ENCODE measurements around the gene TRH.
"Not testable (repeated sequence)": the region's sequence is repeated elsewhere in the genome, so short reads cannot be mapped to it uniquely, and the experiment has no call there.

The TRH gene

DNA sequence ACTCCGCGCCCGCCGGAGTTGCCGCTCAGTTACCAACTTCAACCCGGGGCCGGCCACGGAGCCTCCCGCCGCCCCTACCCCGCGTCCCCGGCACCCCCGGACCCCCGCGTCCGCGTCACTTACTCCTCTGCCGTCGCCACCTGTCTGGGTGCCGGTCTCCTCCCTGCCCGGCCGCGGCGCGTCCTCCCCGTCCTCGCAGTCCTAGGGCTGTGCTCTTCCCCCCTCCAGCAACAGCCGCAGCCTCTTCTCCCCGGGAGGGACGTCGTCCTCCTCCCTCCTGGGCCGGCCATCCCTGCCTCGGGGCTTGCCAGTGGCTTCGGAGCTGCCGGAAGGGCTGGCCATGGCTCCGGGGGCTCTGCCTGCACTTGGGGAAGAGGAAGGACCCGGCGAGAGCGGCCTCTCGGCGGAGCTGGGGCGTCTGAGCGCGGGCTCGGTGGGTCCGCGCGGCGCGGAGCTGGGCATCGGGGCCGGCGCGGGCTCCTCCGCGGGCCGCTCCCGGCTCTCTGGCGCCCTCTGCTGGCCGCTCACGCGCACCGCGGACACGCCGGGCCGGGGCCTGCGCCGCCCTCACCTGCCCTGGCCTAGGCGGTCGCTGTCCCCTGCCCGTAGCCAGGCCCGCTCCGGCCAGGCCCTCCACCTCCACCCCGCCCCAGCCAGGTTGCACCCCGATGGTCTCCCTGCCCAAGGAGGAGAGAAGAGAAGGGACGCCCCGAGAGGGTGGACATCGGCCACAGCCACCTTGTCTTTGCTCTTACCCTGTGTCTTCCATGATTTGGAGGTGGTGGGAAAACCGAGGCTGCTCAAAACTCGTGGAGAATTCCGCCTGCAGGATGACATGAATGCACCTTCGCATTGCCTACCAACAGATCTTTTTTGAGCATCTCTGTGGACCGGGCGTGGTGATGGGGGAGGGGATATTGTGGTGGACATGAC is 28.4 kb downstream of the TRH start:
- DNase-seq = peak; percentile 85
- not testable (repeated sequence) for H3K9me3 Mint-ChIP-seq; H3K27ac Mint-ChIP-seq; H3K36me3 Mint-ChIP-seq (ENCODE audit: low read depth)
- H3K4me1 Mint-ChIP-seq = peaks cover 22% of the 10 kb centered on the region
- H3K4me3 Mint-ChIP-seq = peak overlapping the region; percentile 54
- peaks cover 80% of the 10 kb centered on the region for H3K27me3 Mint-ChIP-seq (ENCODE audit: low read depth, poor library complexity)
- TF ChIP-seq, protein P1, sequence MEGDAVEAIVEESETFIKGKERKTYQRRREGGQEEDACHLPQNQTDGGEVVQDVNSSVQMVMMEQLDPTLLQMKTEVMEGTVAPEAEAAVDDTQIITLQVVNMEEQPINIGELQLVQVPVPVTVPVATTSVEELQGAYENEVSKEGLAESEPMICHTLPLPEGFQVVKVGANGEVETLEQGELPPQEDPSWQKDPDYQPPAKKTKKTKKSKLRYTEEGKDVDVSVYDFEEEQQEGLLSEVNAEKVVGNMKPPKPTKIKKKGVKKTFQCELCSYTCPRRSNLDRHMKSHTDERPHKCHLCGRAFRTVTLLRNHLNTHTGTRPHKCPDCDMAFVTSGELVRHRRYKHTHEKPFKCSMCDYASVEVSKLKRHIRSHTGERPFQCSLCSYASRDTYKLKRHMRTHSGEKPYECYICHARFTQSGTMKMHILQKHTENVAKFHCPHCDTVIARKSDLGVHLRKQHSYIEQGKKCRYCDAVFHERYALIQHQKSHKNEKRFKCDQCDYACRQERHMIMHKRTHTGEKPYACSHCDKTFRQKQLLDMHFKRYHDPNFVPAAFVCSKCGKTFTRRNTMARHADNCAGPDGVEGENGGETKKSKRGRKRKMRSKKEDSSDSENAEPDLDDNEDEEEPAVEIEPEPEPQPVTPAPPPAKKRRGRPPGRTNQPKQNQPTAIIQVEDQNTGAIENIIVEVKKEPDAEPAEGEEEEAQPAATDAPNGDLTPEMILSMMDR (IDR thresholded peaks at IDR 0.05) = peak; percentile 28

DNA sequence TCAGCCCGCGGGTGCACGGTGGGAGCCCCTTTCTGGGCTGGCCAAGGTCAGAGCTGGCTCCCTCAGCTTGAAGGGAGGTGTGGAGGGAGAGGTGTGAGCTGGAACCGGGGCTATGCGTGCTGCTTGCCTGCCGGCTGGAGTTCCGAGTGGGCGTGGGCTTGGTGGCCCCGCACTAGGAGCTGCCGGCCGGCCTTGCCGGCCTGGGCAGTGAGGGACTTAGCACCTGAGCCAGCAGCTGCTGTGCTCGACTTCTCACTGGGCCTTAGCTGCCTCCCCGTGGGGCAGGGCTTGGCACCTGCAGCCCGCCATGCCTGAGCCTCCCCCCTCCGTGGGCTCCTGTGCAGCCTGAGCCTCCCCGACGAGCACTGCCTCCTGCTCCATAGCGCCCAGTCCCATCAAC is 36.0 kb downstream of the TRH start:
- no peaks in the 10 kb centered on the region for H3K9me3 Mint-ChIP-seq
- H3K4me1 Mint-ChIP-seq = peaks cover 5% of the 10 kb centered on the region
- H3K4me3 Mint-ChIP-seq = no peak overlapping the region
- H3K36me3 Mint-ChIP-seq (ENCODE audit: low read depth) = no peaks in the 10 kb centered on the region
- DNase-seq = no peak
- H3K27me3 Mint-ChIP-seq (ENCODE audit: low read depth, poor library complexity) = peaks cover 31% of the 10 kb centered on the region
- H3K27ac Mint-ChIP-seq = no peak overlapping the region
- TF ChIP-seq, protein P1 (IDR thresholded peaks at IDR 0.05) = no peak

DNA sequence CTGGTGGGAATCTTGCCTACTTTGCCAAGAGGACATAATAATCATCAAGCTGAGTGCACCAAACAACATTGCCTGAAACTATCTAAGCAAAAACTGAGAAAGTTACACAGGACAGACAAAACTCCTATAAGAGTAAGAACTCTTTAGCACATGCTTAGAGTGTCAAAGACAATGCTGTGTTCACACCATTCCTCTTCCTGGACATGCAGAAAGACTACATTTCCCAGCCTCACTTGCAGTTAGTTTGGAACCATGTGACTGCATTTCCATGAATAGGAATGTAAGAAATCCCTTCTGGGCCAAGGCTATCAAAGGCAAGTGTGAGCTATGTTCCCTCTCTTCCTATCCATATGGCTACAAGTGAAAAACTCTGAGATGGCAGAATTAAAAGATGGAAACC is 37.6 kb downstream of the TRH start:
- peaks cover 23% of the 10 kb centered on the region for H3K27me3 Mint-ChIP-seq (ENCODE audit: low read depth, poor library complexity)
- H3K4me3 Mint-ChIP-seq; H3K9me3 Mint-ChIP-seq; DNase-seq; H3K4me1 Mint-ChIP-seq; H3K36me3 Mint-ChIP-seq (ENCODE audit: low read depth); H3K27ac Mint-ChIP-seq: not testable (repeated sequence)

DNA sequence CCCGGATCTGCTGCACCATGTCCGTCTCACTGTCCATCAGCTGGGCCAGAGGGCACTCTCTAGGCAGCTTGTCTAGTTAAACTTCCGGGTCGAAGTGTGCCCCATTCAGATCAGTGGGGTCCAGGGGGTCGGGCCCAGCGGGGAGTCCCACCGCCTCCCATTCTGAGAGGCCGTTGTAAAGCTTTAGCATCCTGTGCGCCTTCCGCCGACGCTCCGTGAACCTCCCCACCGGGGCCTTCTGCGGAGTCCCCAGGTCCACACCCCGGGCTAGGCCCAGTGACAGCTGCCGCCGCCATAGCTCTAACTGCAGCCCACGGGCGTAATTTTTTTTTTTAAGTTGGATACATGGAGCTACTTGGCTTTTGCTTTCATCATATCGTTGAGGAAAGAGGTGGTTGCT is 38.7 kb downstream of the TRH start:
- not testable (repeated sequence) for H3K4me3 Mint-ChIP-seq; H3K27ac Mint-ChIP-seq; DNase-seq; H3K4me1 Mint-ChIP-seq; H3K9me3 Mint-ChIP-seq; H3K36me3 Mint-ChIP-seq (ENCODE audit: low read depth)
- peaks cover 21% of the 10 kb centered on the region for H3K27me3 Mint-ChIP-seq (ENCODE audit: low read depth, poor library complexity)

DNA sequence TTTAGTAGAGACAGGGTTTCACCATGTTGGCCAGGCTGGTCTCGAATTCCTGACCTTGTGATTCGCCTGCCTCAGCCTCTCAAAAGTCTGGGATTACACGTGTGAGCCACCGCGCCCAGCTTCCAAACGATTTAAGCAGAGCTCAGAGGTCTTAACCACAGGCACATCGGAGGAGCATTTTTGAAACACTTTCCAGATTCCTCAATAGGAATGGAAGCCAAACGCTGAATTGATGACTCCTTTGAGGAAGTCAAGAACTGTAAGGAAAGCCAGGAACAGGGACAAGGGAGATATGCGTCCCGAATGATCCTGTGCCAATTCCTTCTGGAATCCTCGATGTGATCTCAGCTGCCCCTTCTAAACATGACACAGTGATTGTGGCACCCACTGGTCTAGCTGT is 40.0 kb downstream of the TRH start:
- Mint-ChIP-seq H3K4me3 (no peak overlapping the region), H3K27me3 (ENCODE audit: low read depth, poor library complexity) (peaks cover 15% of the 10 kb centered on the region), H3K27ac (no peak overlapping the region), H3K36me3 (ENCODE audit: low read depth) (no peaks in the 10 kb centered on the region), H3K9me3 (no peaks in the 10 kb centered on the region), H3K4me1 (no peaks in the 10 kb centered on the region)
- no peak for DNase-seq
- TF ChIP-seq, protein P1 (IDR thresholded peaks at IDR 0.05) = no peak

DNA sequence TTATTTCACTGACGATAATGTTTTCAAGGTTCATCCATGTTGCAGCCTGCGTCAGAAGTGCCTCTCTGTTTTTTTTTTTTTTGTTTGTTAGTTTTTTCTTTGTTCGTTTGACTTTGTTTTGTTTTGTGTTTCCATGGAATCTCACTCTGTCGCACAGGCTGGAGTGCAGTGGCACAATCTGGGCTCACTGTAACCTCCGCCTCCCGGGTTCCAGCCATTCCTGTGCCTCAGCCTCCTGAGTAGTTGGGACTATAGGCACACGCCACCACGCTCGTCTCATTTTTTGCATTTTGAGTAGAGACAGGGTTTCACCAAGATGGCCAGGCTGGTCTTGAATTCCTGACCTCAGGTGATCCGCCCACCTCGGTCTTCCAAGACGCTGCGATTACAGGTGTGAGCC is 43.1 kb downstream of the TRH start:
- not testable (repeated sequence) for H3K4me1 Mint-ChIP-seq; H3K36me3 Mint-ChIP-seq (ENCODE audit: low read depth); H3K27ac Mint-ChIP-seq; H3K4me3 Mint-ChIP-seq; DNase-seq; H3K9me3 Mint-ChIP-seq
- peaks cover 22% of the 10 kb centered on the region for H3K27me3 Mint-ChIP-seq (ENCODE audit: low read depth, poor library complexity)

DNA sequence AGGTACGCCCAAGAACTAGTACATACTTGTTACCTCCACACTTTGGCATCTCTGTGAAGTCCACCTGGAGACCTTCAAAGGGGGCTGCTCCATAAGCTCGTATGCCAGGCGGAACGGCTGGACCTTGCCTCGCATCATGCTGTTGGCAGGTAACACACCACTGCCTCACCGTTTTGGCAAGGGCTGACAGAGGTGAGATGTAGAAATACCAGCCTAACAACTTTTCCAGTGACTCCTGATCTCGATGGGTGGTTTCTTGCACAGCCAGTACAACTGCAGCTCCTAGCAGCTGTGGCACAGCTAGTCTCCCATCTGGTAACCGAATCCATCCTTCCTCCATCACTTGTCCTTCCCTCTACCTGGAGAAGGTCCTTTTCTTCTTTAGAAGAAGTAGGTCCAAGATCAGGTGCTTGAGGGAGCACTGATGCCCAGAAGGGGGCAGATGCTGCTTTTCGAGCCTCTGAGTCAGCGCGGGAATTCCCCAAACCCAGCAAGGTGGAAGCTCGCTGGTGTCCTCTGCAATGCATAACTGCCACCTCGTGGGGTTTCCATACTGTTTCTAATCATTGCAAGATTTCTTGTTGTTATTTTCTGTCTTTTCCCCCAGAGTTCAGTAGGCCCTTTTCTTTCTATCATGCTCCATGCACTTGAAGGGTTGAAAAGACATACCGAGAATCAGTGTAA is 51.8 kb downstream of the TRH start:
- Mint-ChIP-seq H3K4me1 (peaks cover 31% of the 10 kb centered on the region), H3K27me3 (ENCODE audit: low read depth, poor library complexity) (peaks cover 21% of the 10 kb centered on the region)
- H3K36me3 Mint-ChIP-seq (ENCODE audit: low read depth); DNase-seq; H3K4me3 Mint-ChIP-seq; H3K27ac Mint-ChIP-seq; H3K9me3 Mint-ChIP-seq: not testable (repeated sequence)

DNA sequence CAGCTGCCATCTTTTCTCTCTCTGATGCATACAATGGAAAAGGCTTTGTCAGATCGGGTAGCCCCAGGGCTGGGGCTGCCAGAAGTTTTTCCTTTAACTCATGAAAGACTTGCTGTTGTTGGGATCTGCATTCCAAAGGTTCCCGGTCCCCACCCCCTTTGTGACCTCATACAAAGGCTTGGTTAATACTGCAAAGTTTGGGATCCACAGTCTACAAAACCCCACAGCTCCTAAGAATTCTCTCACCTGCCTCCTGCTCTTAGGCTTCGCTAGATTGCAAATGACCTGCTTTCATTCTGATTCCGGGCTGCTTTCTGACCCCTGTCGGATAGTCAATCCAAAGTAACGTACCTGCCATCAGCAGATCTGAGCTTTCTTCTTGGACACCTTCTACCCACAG is 52.9 kb downstream of the TRH start:
- peaks cover 15% of the 10 kb centered on the region for H3K27me3 Mint-ChIP-seq (ENCODE audit: low read depth, poor library complexity)
- H3K36me3 Mint-ChIP-seq (ENCODE audit: low read depth); DNase-seq; H3K9me3 Mint-ChIP-seq; H3K4me3 Mint-ChIP-seq; H3K27ac Mint-ChIP-seq: not testable (repeated sequence)
- H3K4me1 Mint-ChIP-seq = peaks cover 22% of the 10 kb centered on the region
